ENCODE measurements around the gene TDRD15. TPM values are rescaled to one million over a fixed set of nuclear protein-coding genes. Genes with fewer than 3 reads are reported as not detected.

Gene TDRD15
- total RNA-seq, 4 donors from 2014 or later, result 0.83 TPM; not detected in 3

GRCh38 chr2:21191535-21191934 lies 67.8 kb downstream of the TDRD15 start:
- no peaks in the 10 kb centered on the region for H3K9me3 ChIP-seq

More at GRCh38 chr2:21191535-21191934, 67.8 kb downstream of the TDRD15 start:
- Histone ChIP-seq H3K27ac (no peak overlapping the region), H3K36me3 (no peaks in the 10 kb centered on the region), H3K27me3 (no peaks in the 10 kb centered on the region), H3K4me1 (peaks cover 0 to 4% (median 0%) of the 10 kb centered on the region in 4 donors), H3K4me3 (no peak overlapping the region)
- no peak for DNase-seq
- TF ChIP-seq POLR2A (IDR thresholded peaks at IDR 0.05) (no peak), CTCF (IDR thresholded peaks at IDR 0.05) (no peak)

Other genes starting within 250 kb of the TDRD15 start
- gene APOB, start 79.9 kb upstream of the TDRD15 start, total RNA-seq, result 1,000 to 10,000 TPM in 3 of 4 donors, 10 to 100 TPM in 1; 14.0 to 2,659 (median 1,284) TPM